ENCODE data around the gene SMIM31.

The SMIM31 gene

DNA sequence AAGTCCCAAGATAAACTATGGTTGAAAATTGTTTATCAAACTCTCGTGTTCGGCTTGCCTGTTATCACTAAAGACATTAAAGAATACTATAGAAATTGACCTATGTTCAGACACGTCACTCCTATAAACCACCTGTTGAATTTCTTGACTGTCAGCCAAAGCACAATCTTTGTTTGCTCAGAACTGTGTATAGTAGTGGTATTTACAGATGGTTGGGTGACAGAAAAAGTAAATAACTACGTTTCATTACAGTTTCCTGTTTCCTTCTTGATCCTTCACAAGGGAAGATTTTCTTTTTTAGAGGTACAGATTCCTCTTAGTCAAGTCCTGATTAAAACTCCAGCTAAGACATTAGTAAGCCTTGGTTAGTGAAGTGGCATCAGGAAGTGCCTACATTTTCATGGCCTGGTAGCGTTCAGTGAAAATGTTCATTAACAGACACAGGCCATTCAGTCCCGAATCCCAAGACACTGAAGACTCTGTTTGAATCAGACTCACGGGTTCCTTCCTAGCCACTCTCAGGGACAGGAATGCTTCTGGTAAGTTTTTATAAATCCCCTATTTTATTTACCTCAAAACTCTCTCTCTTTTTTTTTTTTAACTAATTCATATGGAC, at the start of gene SMIM31:
SMIM31 (plus strand) TSS at position 259 of the 616 bp plus-strand sequence. CDS start 16,313 bp downstream, outside the sequence.
- no peak for DNase-seq

- DNase-seq: no peak
Measured at GRCh38 chr4:164706675-164707074, 47.3 kb upstream of the SMIM31 start.

GRCh38 chr4:164716901-164717300, 37.0 kb upstream of the SMIM31 start:
- DNase-seq: no peak

GRCh38 chr4:164718827-164719226, 35.1 kb upstream of the SMIM31 start:
- no peak for DNase-seq

DNA sequence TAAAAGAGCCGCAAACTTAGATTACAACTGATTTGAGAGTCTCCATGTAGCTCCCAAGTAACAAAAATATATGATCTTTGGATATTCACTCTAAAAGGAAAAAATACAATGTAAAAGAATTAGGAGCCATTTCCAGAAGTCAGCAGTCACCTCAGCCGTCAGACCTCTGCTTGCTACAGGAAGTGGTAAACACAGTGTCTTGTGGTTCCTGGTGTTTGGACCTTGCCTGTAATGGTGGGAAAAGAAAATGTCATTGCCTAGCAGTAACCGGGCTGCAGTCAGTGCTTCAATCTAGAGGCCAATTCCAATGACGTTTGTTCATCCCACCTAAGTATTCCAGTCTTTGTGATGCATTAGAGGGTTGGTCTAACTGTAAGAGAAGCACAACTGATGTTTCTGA, 28.9 kb upstream of the SMIM31 start:
- no peak for DNase-seq

DNA sequence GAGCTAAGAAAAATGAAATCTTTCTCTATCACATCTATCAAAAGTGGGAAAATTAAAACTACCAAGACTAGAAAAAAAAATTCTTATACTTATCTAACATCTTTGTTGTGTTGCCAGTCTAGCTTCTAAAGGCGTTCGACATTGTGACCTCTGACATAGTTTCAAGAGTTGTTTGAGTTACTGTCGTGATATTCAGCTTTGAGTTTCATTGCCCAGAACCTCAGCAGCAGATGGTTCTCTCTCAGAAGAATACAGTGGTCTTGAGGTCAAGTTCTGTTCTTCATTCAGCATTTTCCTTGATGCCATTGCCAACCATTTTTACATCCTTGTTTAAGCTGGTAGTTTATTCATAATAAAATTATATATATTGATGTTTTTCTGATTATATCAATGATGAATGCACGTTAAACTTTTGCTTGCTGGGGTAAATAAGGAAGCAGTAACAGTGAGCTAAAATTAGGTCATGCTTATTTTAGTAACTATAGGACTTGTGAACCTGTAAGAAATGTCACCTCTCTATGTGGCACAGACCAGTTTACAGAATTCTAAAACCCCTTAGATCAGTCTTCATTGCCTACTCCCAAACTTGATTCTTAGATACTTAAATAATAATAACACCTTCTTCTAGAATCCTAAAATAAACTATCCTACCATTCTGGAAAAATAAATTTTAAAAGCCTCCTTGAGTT, 23.1 kb upstream of the SMIM31 start:
- no peak for DNase-seq

DNA sequence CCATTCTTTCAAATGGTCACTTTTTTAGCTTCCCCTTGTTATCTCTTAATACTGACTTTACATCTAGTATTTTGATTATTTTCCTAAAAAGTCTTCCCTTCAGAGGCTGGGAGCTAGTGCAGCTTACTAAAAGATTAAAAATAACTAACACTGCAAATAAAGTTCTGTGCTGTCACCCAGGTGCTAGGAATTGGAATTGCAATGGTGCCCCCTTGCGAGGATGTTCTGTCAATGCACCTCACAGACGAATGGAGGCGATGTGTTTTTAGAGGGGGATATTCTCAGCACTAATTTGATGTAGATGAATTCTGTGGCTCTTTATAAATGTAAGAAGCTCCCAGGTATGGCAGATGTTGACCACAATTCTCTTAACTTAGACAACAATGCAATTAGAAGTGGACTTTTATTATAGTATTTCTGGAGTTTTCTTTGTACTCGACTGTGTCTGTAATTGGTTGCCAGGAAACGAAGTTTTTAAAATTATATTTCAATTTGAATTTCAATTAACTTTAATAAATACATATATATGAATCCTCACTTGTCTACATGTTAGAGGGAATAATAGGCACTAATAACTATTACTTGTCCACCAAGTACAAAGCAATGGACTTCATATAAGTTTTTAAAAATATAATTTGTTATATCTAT, 22.0 kb upstream of the SMIM31 start:
- DNase-seq: no peak

DNA sequence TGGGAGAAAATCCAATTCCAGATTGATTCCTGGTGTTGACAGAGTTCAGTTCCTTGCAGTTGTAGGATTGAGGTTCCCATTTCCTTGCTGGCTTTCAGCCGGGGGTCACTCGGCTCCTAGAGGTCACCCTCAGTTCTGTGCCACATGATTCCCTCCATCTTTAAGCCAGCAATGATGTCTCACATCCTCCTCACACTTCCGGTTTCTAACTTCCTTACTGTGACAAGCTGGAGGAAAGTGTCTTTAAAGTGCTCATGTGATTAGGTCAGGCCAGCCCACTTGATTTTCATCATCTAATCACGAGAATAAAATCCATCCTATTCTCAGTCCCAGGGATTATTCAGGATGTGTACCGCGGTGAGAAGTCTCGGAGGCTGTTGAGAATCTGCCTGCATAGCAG, 19.4 kb upstream of the SMIM31 start:
- no peak for DNase-seq

DNA sequence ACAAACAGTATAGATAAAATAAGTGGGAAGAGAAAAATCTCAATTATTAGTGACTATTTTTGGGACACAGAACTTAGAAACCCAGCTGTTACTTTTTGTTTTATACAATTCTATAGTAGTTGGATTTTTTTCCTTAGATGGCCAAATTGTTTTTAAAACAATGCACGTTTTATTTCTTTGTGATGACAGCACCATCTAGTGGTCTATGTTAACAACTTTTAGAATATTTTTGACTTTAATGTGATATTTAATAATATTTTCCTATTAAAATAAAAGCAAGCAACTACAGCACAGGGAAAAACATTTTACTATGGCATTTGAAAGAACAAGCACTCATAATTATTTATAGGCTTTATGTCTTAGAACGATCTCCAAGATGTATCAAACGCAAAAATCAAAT, 5.6 kb upstream of the SMIM31 start:
- no peak for DNase-seq

DNA sequence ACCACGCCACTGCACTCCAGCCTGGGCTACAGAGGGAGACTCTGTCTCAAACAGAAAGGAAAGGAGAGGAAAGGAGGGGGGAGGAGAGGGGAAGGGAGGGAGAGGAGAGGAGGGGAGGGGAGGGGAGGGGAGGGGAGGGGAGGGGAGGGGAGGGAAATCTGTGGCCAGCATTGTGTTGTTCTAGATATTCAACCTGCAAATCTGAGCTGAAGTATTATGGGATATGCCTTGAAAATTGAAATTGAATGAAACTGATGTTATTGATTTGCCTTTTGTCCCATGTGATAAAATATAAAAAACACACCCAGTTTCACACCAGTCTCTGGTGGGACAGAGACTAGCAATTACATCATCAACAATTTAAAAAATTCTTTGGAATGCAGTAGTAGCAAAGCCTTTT, 1.5 kb downstream of the SMIM31 start:
- DNase-seq: no peak

GRCh38 chr4:164756686-164757085, 2.8 kb downstream of the SMIM31 start:
- DNase-seq: no peak

GRCh38 chr4:164761241-164761640, 7.3 kb downstream of the SMIM31 start:
- no peak for DNase-seq

GRCh38 chr4:164761746-164762275, 7.9 kb downstream of the SMIM31 start:
- no peak for DNase-seq

DNA sequence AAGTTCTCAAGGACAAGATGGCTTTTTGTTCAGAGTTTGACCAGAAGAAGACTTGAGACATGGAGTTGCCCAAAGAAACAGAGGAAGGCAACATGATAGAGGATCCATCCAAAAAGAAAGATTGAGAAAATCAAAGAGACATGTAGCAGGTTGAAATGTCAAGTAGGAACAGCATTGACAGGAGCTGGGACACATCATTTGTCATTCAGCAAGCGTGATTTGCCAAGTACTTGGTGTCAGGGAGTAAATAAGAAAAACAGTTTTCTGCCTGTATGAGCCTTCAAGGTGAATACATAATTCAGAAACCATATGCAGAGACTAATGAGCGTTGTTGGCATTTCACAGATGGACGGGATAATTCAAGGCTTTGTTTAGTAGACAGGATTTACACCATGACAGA, 11.2 kb downstream of the SMIM31 start:
- no peak for DNase-seq

- no peak for DNase-seq
Measured at GRCh38 chr4:164765833-164766232, 11.9 kb downstream of the SMIM31 start.

DNA sequence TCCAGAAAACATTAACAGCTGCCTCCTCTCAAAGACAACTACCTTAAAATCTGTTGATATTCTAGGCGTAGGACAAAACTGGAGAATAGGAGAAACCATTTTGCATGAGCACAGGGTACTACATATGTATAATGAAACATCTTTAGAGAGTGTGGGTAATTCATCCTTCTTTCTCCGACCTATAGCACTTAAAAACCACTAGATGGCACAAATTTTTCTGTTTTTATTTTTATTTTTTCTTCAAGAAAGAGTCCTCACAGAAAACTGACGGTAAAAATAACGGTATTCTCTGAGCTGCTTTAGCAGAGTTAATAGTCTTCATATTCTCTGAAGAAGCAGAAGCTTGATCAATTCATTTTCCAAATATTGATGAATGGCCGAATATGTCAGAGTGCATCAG, 14.6 kb downstream of the SMIM31 start:
- no peak for DNase-seq

GRCh38 chr4:164770010-164770724, 16.2 kb downstream of the SMIM31 start:
- no peak for DNase-seq

DNA sequence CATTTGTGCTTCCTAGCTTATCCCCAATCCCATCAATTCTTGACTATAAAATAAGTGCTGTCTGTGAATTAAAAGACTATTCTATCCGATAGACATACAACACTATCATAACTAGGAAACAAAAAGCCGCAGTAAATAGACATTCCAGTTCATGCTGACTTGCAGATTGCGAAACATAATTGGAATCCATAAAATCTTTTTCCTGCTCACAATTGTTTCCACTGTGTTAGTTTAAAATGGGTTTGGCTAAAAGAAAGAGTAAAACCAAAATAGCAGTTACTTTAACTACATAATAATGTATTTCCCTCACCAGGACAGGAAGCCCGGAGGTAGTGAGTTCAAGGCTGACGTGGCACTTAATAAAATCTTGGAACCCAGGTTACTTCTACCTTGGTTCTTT, 17.2 kb downstream of the SMIM31 start:
- DNase-seq: no peak

- DNase-seq: no peak
Measured at GRCh38 chr4:164772076-164772475, 18.1 kb downstream of the SMIM31 start.

GRCh38 chr4:164779080-164779479, 25.1 kb downstream of the SMIM31 start:
- DNase-seq: no peak

DNA sequence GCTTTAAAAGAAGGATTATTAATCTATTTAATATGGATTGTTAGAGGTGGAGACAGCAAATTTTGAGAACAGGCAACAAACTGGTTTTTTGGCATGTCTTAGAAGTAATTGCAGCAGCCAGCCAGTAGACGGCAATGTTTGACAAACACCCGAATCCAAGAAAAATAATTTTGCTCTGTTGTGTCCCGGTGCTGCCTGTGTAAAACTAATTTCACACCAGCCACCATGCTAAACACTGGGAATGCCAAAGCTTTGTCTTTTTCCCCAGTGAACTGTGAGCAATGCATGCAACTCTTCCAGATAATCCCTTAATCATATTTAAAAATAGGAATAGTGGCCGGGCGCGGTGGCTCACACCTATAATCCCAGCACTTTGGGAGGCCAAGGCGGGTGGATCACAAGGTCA, 25.9 kb downstream of the SMIM31 start:
- DNase-seq: no peak

DNA sequence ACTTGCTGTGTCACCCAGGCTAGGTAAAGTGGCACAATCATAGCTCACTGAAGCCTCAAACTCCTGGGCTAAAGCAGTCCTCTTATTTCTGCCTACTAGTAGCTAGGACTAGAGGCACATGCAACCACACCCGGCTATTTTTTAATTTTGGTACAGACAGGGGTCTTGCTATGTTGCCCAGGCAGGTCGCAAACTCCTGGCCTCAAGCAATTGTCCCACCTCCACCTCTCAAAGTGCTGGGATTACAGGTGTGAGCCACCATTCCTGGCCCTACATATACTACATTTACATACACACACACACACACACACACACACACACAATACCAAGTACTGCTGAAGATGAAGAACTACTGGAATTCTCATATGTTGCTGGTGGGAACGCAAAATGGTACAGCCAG, 26.9 kb downstream of the SMIM31 start:
- no peak for DNase-seq

DNA sequence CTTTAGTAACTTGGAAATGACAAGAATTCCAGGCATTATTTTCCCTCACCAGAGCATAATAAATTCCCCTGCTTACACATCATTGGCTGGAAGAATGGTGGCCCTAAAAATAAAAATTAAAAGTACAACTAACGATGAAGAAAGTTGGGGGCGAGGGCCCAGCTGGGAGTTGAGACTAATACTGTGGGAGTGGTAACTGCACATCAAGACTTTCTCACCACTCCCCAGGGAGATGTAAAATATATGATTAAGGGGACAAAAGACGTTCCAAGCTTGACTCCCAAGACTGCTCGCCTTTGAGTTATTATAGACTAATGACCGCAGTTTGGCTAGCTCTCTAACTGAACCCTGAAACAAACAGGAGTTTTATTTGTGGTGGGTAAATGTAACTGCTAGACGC, 30.0 kb downstream of the SMIM31 start:
- DNase-seq: no peak

DNA sequence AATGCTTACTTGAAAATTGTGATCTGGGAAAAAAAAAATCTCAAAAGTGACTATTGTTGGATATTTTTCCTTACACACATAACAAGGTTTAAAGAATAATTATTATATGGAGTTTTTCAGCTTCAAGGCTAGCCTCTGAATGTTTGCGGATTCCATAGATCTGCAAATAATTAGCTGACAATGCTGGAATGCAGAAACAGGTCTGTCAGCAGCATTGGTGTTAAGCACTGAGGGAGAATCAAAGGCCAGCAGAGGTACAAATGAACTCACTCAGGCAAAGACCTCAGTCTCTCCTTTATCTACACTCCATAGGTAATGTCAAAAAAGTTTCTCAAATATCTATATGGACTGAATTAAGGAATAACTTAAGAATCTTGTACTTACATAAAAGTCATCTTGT, 35.1 kb downstream of the SMIM31 start:
- no peak for DNase-seq

All from NCI-H446 treated with DMSO at 0.1 percent for 48 hours (cell line).